Hepatocyte (in vitro differentiated cells): Measurements from ENCODE around the gene ZBTB43. TPM values are rescaled to one million over a fixed set of nuclear protein-coding genes. Genes with fewer than 3 reads are reported as not detected.
A peak's percentile ranks its signal among the peaks of the same experiment; 100 is the strongest.

Experiments
- DNase-seq: peaks from one replicate; pipeline ENCODE4 v3.0.0-alpha.2; 2016; ENCODE audit warnings: low spot score
- H2AFZ ChIP-seq: fragments of 200-600 bp; sonication (generic); 2 replicates; pipeline ENCODE4 v1.6.0; 2016; ENCODE audit warnings: antibody characterized with exemption, mild to moderate bottlenecking
- H3K27ac ChIP-seq: fragments of 200-600 bp; sonication (generic); 2 replicates; pipeline ENCODE4 v1.5.1; 2016; ENCODE audit warnings: mild to moderate bottlenecking
- H3K27me3 ChIP-seq: fragments of 200-600 bp; sonication (generic); 2 replicates; pipeline ENCODE4 v1.6.1; 2016
- H3K36me3 ChIP-seq: fragments of 200-600 bp; sonication (generic); replicated peaks from 2 replicates; pipeline ENCODE4 v1.5.1; 2016; ENCODE audit warnings: low read depth; ENCODE audit not compliant: insufficient read depth
- H3K4me1 ChIP-seq: fragments of 200-600 bp; sonication (generic); 2 replicates; pipeline ENCODE4 v1.5.1; 2016; ENCODE audit warnings: mild to moderate bottlenecking, moderate library complexity; ENCODE audit not compliant: insufficient read depth
- H3K4me2 ChIP-seq: fragments of 200-600 bp; sonication (generic); 2 replicates; pipeline ENCODE4 v1.6.0; 2016
- H3K4me3 ChIP-seq: fragments of 200-600 bp; sonication (generic); 2 replicates; pipeline ENCODE4 v1.5.1; 2016; ENCODE audit warnings: mild to moderate bottlenecking
- H3K79me2 ChIP-seq: fragments of 200-600 bp; sonication (generic); 2 replicates; pipeline ENCODE4 v1.6.0; 2017; ENCODE audit warnings: mild to moderate bottlenecking
- H3K9me2 ChIP-seq: fragments of 200-600 bp; sonication (generic); replicated peaks from 2 replicates; pipeline ENCODE4 v1.6.0; 2017; ENCODE audit warnings: mild to moderate bottlenecking; ENCODE audit not compliant: insufficient read depth
- H3K9me3 ChIP-seq: fragments of 200-600 bp; sonication (generic); 2 replicates; pipeline ENCODE4 v1.5.1; 2016; ENCODE audit warnings: low read depth, mild to moderate bottlenecking
- H4K20me1 ChIP-seq: fragments of 200-600 bp; sonication (generic); 2 replicates; pipeline ENCODE4 v1.6.0; 2016; ENCODE audit warnings: mild to moderate bottlenecking; ENCODE audit not compliant: insufficient read depth, poor library complexity, severe bottlenecking
- EZH2 ChIP-seq: fragments of 200-600 bp; sonication (generic); IDR thresholded peaks from 2 replicates; pipeline ENCODE4 v1.6.1; 2016; ENCODE audit warnings: antibody characterized with exemption, mild to moderate bottlenecking, borderline replicate concordance
- EZH2phosphoT487 ChIP-seq: fragments of 200-600 bp; sonication (generic); IDR thresholded peaks from one replicate; pipeline ENCODE4 v1.6.1; 2018; ENCODE audit warnings: antibody characterized with exemption, mild to moderate bottlenecking, low read depth, moderate library complexity; ENCODE audit not compliant: unreplicated experiment, severe bottlenecking
- WGBS: methylation state at CpG from one replicate; pipeline ENCODE4 v1.1.6; 2016; ENCODE audit warnings: low lambda C conversion rate; ENCODE audit errors: missing lambda C conversion rate; 5-methylcytosine and 5-hydroxymethylcytosine counted together
- polyA plus RNA-seq: library from polyadenylated mRNA; unstranded; fragments of >200 nt; fragmentation: Nextera tagmentation; extraction: Ambion mirVana; gene quantifications from 2 replicates; pipeline ENCODE4 v1.2.1, GENCODE V29; 2016
- total RNA-seq: library from RNA; depleted of rRNA; stranded (reverse); fragments of >200 nt; gene quantifications from 2 replicates; pipeline ENCODE4 v1.2.3, GENCODE V29; 2014
- TF ChIP-seq, protein P1 (sequence below): fragments of 200-600 bp; sonication (generic); IDR thresholded peaks from 2 replicates; pipeline ENCODE4 v1.5.1; 2016; ENCODE audit warnings: antibody characterized with exemption, mild to moderate bottlenecking; ENCODE audit not compliant: poor library complexity

ZBTB43 gene
- total and polyA plus RNA-seq, 2 experiments from 2014 or later = 14.9 to 16.4 TPM

GRCh38 chr9:126827227-126827626 is 22.4 kb downstream of the ZBTB43 start:
- H3K4me1 ChIP-seq = peaks cover 9% of the 10 kb centered on the region
- no peaks in the 10 kb centered on the region for H3K9me3 ChIP-seq
- H4K20me1 ChIP-seq = peaks cover 17% of the 10 kb centered on the region
- no peak for DNase-seq
- H2AFZ ChIP-seq = no peak overlapping the region
- H3K4me2 ChIP-seq = no peak overlapping the region
- no peak overlapping the region for H3K4me3 ChIP-seq
- TF ChIP-seq, protein P1, sequence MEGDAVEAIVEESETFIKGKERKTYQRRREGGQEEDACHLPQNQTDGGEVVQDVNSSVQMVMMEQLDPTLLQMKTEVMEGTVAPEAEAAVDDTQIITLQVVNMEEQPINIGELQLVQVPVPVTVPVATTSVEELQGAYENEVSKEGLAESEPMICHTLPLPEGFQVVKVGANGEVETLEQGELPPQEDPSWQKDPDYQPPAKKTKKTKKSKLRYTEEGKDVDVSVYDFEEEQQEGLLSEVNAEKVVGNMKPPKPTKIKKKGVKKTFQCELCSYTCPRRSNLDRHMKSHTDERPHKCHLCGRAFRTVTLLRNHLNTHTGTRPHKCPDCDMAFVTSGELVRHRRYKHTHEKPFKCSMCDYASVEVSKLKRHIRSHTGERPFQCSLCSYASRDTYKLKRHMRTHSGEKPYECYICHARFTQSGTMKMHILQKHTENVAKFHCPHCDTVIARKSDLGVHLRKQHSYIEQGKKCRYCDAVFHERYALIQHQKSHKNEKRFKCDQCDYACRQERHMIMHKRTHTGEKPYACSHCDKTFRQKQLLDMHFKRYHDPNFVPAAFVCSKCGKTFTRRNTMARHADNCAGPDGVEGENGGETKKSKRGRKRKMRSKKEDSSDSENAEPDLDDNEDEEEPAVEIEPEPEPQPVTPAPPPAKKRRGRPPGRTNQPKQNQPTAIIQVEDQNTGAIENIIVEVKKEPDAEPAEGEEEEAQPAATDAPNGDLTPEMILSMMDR = no peak
- TF ChIP-seq EZH2phosphoT487 (no peak), EZH2 (no peak)
- WGBS = 86% methylated on average over 7 of the region's 7 CpGs
- H3K27me3 ChIP-seq = no peaks in the 10 kb centered on the region
- H3K36me3 ChIP-seq = no peaks in the 10 kb centered on the region
- H3K27ac ChIP-seq = no peak overlapping the region
- peaks cover 80% of the 10 kb centered on the region for H3K79me2 ChIP-seq
- no peaks in the 10 kb centered on the region for H3K9me2 ChIP-seq

DNA sequence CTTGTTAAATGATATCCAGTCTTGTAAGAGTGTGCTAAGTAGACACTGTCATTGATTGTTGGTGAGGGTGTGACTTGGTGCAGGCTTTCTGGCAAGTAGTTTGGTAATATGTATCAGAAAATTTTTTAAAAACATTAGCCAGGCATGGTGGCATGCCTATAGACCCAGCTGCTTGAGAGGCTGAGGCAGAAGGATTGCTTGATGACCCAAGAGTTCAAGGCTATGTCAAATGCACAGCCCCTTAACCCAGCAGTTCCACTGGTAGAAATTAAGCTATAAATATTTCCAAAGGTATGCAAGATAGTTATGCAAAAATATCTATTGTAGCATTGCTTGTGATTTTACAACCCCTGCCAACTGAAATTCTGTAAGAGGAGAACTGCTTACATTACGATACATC is 24.2 kb downstream of the ZBTB43 start:
- TF ChIP-seq EZH2phosphoT487 (no peak), EZH2 (no peak)
- TF ChIP-seq, protein P1 = no peak
- H3K4me3 ChIP-seq = no peak overlapping the region
- no peak overlapping the region for H3K4me2 ChIP-seq
- H3K9me3 ChIP-seq = no peaks in the 10 kb centered on the region
- H2AFZ ChIP-seq = no peak overlapping the region
- peaks cover under 1% of the 10 kb centered on the region for H3K36me3 ChIP-seq
- DNase-seq = no peak
- 84% methylated on average over 1 of the region's 1 CpG for WGBS
- peaks cover 80% of the 10 kb centered on the region for H3K79me2 ChIP-seq
- H4K20me1 ChIP-seq = peaks cover 23% of the 10 kb centered on the region
- H3K27me3 ChIP-seq = no peaks in the 10 kb centered on the region
- no peaks in the 10 kb centered on the region for H3K4me1 ChIP-seq
- H3K9me2 ChIP-seq = no peaks in the 10 kb centered on the region
- no peak overlapping the region for H3K27ac ChIP-seq

DNA sequence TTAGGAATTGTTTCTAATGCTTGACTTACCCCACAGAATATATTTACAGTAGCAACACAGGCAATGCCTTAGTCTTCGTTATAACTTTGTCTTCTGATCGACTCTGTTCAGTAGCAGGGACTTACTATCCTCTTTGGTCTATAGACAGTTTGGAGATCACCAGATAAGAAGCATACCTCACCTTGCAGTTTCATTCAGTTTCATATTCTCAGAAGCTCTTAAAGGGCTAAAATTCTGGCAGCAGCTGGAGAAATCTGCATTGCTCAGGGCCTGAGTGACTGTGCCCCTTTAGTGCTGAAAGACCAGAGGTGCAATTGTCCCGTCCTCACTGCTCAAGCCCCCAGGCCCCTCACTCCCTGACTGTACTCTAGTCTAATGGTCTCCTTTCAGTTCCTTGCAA is 26.0 kb downstream of the ZBTB43 start:
- Histone ChIP-seq H3K36me3 (peaks cover 4% of the 10 kb centered on the region), H3K27me3 (no peaks in the 10 kb centered on the region), H3K4me2 (no peak overlapping the region), H3K9me3 (no peaks in the 10 kb centered on the region), H3K27ac (no peak overlapping the region), H3K4me3 (no peak overlapping the region), H3K79me2 (peaks cover 87% of the 10 kb centered on the region), H3K9me2 (no peaks in the 10 kb centered on the region), H3K4me1 (no peaks in the 10 kb centered on the region), H4K20me1 (peaks cover 33% of the 10 kb centered on the region), H2AFZ (no peak overlapping the region)
- no peak for DNase-seq
- 76% methylated on average over 3 of the region's 3 CpGs for WGBS
- no peak for TF ChIP-seq EZH2phosphoT487
- TF ChIP-seq, protein P1 = no peak
- no peak for TF ChIP-seq EZH2

DNA sequence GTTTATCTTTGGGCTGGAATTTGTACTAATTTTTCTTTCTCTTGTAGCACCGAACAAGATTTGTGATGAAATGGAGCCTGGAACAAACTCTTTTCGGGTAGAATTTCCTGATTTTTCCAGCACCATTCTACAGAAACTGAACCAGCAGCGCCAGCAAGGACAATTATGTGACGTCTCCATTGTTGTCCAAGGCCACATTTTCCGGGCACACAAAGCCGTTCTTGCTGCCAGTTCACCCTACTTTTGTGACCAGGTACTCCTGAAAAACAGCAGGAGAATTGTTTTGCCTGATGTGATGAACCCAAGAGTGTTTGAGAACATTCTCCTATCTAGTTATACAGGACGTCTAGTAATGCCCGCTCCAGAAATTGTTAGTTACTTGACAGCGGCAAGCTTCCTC is 27.6 kb downstream of the ZBTB43 start:
- no peaks in the 10 kb centered on the region for H3K9me3 ChIP-seq
- peaks cover 4% of the 10 kb centered on the region for H3K36me3 ChIP-seq
- no peak for DNase-seq
- H3K9me2 ChIP-seq = no peaks in the 10 kb centered on the region
- H3K4me1 ChIP-seq = no peaks in the 10 kb centered on the region
- no peak overlapping the region for H3K4me3 ChIP-seq
- no peaks in the 10 kb centered on the region for H3K27me3 ChIP-seq
- peaks cover 44% of the 10 kb centered on the region for H4K20me1 ChIP-seq
- 93% methylated on average over 9 of the region's 9 CpGs for WGBS
- H2AFZ ChIP-seq = no peak overlapping the region
- peaks cover 83% of the 10 kb centered on the region for H3K79me2 ChIP-seq
- H3K27ac ChIP-seq = peak overlapping the region; percentile 39
- H3K4me2 ChIP-seq = no peak overlapping the region
- TF ChIP-seq, protein P1 = no peak
- no peak for TF ChIP-seq EZH2
- TF ChIP-seq EZH2phosphoT487 = no peak
